ENCODE results near the gene SDR42E1.

GRCh38 chr16:81942007-81942601 is 69.2 kb downstream of the SDR42E1 start:
- TF ChIP-seq POLR2A (IDR thresholded peaks at IDR 0.05; ENCODE audit: low read depth, low read length) (no peak), TAF1 (IDR thresholded peaks at IDR 0.05; ENCODE audit: borderline replicate concordance, low read depth, low read length) (no peak)

Measured in GM12892 (cell line).